Liver (tissue), 9 donors: ENCODE measurements around the gene HACL1. TPM values are rescaled to one million over a fixed set of nuclear protein-coding genes. Genes with fewer than 3 reads are reported as not detected.
"Not testable (repeated sequence)": the region's sequence is repeated elsewhere in the genome, so short reads cannot be mapped to it uniquely, and the experiment has no call there.

Experiments used
- DNase-seq: peaks from one replicate; pipeline ENCODE4 v3.0.0-alpha.2; 2017; ENCODE audit warnings: low spot score
- H3K27ac ChIP-seq, 2 donors: one replicate each; pipeline ENCODE4 v1.7.0; 2013; ENCODE audit warnings: inconsistent platforms in 2 of 2, low read length in 2 of 2, control low read depth in 1 of 2, low read depth in 1 of 2, mild to moderate bottlenecking in 1 of 2
- H3K27me3 ChIP-seq, 4 donors: one replicate each; pipeline versions ENCODE4 v1.6.1 to v1.7.0; 2013; ENCODE audit warnings: low read length in 3 of 4, inconsistent platforms in 1 of 4, mild to moderate bottlenecking in 1 of 4, moderate library complexity in 1 of 4; ENCODE audit not compliant: control insufficient read depth in 4 of 4, insufficient read depth in 4 of 4
- H3K36me3 ChIP-seq, 4 donors: one replicate each; pipeline versions ENCODE4 v1.6.1 to v1.7.0; 2013; ENCODE audit warnings: low read length in 3 of 4, mild to moderate bottlenecking in 3 of 4, low read depth in 1 of 4, moderate library complexity in 1 of 4; ENCODE audit not compliant: control insufficient read depth in 4 of 4, insufficient read depth in 3 of 4
- H3K4me1 ChIP-seq, 4 donors: one replicate each; pipeline versions ENCODE4 v1.6.1 to v1.7.0; 2013; ENCODE audit warnings: low read length in 3 of 4, mild to moderate bottlenecking in 3 of 4, moderate library complexity in 1 of 4; ENCODE audit not compliant: control insufficient read depth in 4 of 4, insufficient read depth in 4 of 4
- H3K4me3 ChIP-seq, 3 donors: one replicate each; pipeline versions ENCODE4 v1.6.1 to v1.7.0; 2013; ENCODE audit warnings: low read length in 3 of 3, control low read depth in 1 of 3, low read depth in 1 of 3, mild to moderate bottlenecking in 1 of 3
- H3K9ac ChIP-seq, 2 donors: one replicate each; pipeline ENCODE4 v1.7.0; 2013; ENCODE audit warnings: low read length in 2 of 2, mild to moderate bottlenecking in 2 of 2, moderate library complexity in 2 of 2, control low read depth in 1 of 2, low read depth in 1 of 2
- H3K9me3 ChIP-seq, 4 donors: one replicate each; pipeline versions ENCODE4 v1.6.1 to v1.7.0; 2013; ENCODE audit warnings: low read length in 3 of 4; ENCODE audit not compliant: control insufficient read depth in 4 of 4
- EGR1 ChIP-seq, 2 donors: IDR thresholded peaks; 2 replicates each; pipeline ENCODE4 v1.6.1; 2016 to 2018; ENCODE audit warnings: antibody characterized with exemption in 2 of 2, low read depth in 2 of 2
- FOXA1 ChIP-seq: IDR thresholded peaks from 2 replicates; pipeline ENCODE4 v1.6.1; 2016; ENCODE audit warnings: antibody characterized with exemption
- GABPA ChIP-seq, 2 donors: IDR thresholded peaks in 1 of 2; conservative IDR thresholded peaks in 1 of 2; 2 replicates each; pipeline ENCODE4 v1.6.1; 2016; ENCODE audit warnings: antibody characterized with exemption in 2 of 2, mild to moderate bottlenecking in 1 of 2, moderate library complexity in 1 of 2
- HNF4A ChIP-seq, 2 donors: conservative IDR thresholded peaks; 2 replicates each; pipeline ENCODE4 v1.6.1; 2016; ENCODE audit warnings: antibody characterized with exemption in 2 of 2, mild to moderate bottlenecking in 2 of 2
- HNF4G ChIP-seq: IDR thresholded peaks from 2 replicates; pipeline ENCODE4 v1.6.1; 2016; ENCODE audit warnings: antibody characterized with exemption
- JUND ChIP-seq, 2 donors: IDR thresholded peaks; 2 replicates each; pipeline ENCODE4 v1.6.1; 2016; ENCODE audit warnings: antibody characterized with exemption in 2 of 2
- RAD21 ChIP-seq, 2 donors: IDR thresholded peaks; 2 replicates each; pipeline ENCODE4 v1.6.1; 2016; ENCODE audit warnings: antibody characterized with exemption in 2 of 2, mild to moderate bottlenecking in 2 of 2
- RXRA ChIP-seq, 2 donors: IDR thresholded peaks; 2 replicates each; pipeline ENCODE4 v1.6.1; 2017 to 2018; ENCODE audit warnings: antibody characterized with exemption in 2 of 2, mild to moderate bottlenecking in 1 of 2
- SP1 ChIP-seq: IDR thresholded peaks from 2 replicates; pipeline ENCODE4 v1.6.1; 2018; ENCODE audit warnings: antibody characterized with exemption, mild to moderate bottlenecking
- ZBTB33 ChIP-seq: IDR thresholded peaks from 2 replicates; pipeline ENCODE4 v1.6.1; 2016; ENCODE audit warnings: antibody characterized with exemption
- WGBS: extraction: QIAGEN DNeasy Blood & Tissue Kit; methylation state at CpG from one replicate; pipeline ENCODE4 v1.1.7; 2013; 5-methylcytosine and 5-hydroxymethylcytosine counted together
- polyA plus RNA-seq, 2 donors: library from polyadenylated mRNA; stranded (reverse) in 1 of 2; unstranded in 1 of 2; fragments of 200-250 nt in 1 of 2; fragments of >200 nt in 1 of 2; fragmentation: Nextera tagmentation in 1 of 2; extraction: Ambion mirVana in 1 of 2; gene quantifications; one replicate each; pipeline versions ENCODE4 v1.2.1 to v1.2.3, GENCODE V29; 2013 to 2015
- total RNA-seq, 2 donors: library from RNA; depleted of rRNA; stranded (reverse); fragments of >200 nt; gene quantifications; one replicate each; pipeline ENCODE4 v1.2.3, GENCODE V29; 2014
- TF ChIP-seq, protein P1 (sequence below): IDR thresholded peaks from 2 replicates; pipeline ENCODE4 v1.6.1; 2016; ENCODE audit warnings: antibody characterized with exemption, mild to moderate bottlenecking
- donor health status: healthy.
- donor health status: healthy.
- donor health status: healthy.
- donor health status: healthy.
- donor health status: healthy.

The HACL1 gene
- total and polyA plus RNA-seq, 4 donors: 13.4 to 46.9 (median 32.2) TPM

- TF ChIP-seq HNF4A (conservative IDR thresholded peaks at IDR 0.05): peak; percentile 88
- peak in 1 of 2 donors; percentile 58 for TF ChIP-seq JUND (IDR thresholded peaks at IDR 0.05)
- TF ChIP-seq RXRA (IDR thresholded peaks at IDR 0.05): peak; percentile 76
- peak; percentile 82 for TF ChIP-seq SP1
- TF ChIP-seq, protein P1, sequence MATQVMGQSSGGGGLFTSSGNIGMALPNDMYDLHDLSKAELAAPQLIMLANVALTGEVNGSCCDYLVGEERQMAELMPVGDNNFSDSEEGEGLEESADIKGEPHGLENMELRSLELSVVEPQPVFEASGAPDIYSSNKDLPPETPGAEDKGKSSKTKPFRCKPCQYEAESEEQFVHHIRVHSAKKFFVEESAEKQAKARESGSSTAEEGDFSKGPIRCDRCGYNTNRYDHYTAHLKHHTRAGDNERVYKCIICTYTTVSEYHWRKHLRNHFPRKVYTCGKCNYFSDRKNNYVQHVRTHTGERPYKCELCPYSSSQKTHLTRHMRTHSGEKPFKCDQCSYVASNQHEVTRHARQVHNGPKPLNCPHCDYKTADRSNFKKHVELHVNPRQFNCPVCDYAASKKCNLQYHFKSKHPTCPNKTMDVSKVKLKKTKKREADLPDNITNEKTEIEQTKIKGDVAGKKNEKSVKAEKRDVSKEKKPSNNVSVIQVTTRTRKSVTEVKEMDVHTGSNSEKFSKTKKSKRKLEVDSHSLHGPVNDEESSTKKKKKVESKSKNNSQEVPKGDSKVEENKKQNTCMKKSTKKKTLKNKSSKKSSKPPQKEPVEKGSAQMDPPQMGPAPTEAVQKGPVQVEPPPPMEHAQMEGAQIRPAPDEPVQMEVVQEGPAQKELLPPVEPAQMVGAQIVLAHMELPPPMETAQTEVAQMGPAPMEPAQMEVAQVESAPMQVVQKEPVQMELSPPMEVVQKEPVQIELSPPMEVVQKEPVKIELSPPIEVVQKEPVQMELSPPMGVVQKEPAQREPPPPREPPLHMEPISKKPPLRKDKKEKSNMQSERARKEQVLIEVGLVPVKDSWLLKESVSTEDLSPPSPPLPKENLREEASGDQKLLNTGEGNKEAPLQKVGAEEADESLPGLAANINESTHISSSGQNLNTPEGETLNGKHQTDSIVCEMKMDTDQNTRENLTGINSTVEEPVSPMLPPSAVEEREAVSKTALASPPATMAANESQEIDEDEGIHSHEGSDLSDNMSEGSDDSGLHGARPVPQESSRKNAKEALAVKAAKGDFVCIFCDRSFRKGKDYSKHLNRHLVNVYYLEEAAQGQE: peak; percentile 27
- TF ChIP-seq HNF4G: peak; percentile 51
- peak in 1 of 2 donors; percentile 6 for TF ChIP-seq RAD21 (IDR thresholded peaks at IDR 0.05)
- H3K27ac ChIP-seq: peak overlapping the region in 1 of 2 donors; percentile 6
- not testable (repeated sequence) for H3K9me3 ChIP-seq, DNase-seq, H3K4me3 ChIP-seq, H3K9ac ChIP-seq, H3K27me3 ChIP-seq, H3K36me3 ChIP-seq
- H3K4me1 ChIP-seq: peaks cover 15 to 81% (median 70%) of the 10 kb centered on the region in 4 donors
- WGBS: 37% methylated on average over 1 of the region's 1 CpG
Observed at GRCh38 chr3:15604584-15604983, 3.2 kb upstream of the HACL1 start.

GRCh38 chr3:15602816-15603215 is 1.4 kb upstream of the HACL1 start:
- WGBS: 81% methylated on average over 3 of the region's 3 CpGs
- peak overlapping the region in 1 of 2 donors; percentile 90 for H3K27ac ChIP-seq
- not testable (repeated sequence) for H3K27me3 ChIP-seq, H3K36me3 ChIP-seq, H3K9ac ChIP-seq, DNase-seq, H3K9me3 ChIP-seq
- H3K4me1 ChIP-seq: peaks cover 15 to 77% (median 70%) of the 10 kb centered on the region in 4 donors
- peak overlapping the region in 1 of 3 donors; percentile 83 for H3K4me3 ChIP-seq

DNA sequence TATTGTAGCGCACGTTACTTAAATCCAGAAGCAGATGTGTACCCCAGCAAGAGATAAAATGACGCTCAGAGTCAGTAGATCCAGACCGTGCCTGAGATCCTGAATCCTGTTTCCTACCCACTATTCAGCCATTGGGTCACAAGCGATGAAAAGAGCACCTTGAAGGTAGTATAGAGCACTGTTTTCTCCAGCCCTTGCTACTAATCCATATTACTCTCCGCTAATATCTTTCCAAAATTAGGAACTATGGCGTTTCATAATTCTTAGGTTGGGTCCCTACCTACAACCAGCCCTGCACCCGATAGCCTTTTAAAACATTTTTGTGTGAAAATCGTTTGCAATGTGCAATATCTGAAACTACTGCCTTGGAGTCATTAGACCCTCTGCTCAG is 772 bp upstream of the HACL1 start:
- Histone ChIP-seq H3K27me3 (no peaks in the 10 kb centered on the region), H3K4me3 (peak overlapping the region; percentile 61 to 100 (median 83)), H3K36me3 (peaks cover 0 to 6% (median 4%) of the 10 kb centered on the region in 4 donors), H3K9ac (peak overlapping the region; percentile 72 to 88), H3K27ac (peak overlapping the region; percentile 73 to 90), H3K9me3 (no peaks in the 10 kb centered on the region), H3K4me1 (peaks cover 15 to 75% (median 66%) of the 10 kb centered on the region in 4 donors)
- TF ChIP-seq RXRA (IDR thresholded peaks at IDR 0.05): no peak
- no peak for TF ChIP-seq GABPA (IDR thresholded peaks at IDR 0.05 in 1 of 2, conservative IDR thresholded peaks at IDR 0.05 in 1 of 2)
- WGBS: 2% methylated on average over 9 of the region's 9 CpGs
- DNase-seq: no peak

GRCh38 chr3:15601046-15601398 is 347 bp downstream of the HACL1 start:
- no peaks in the 10 kb centered on the region for H3K9me3 ChIP-seq
- peaks cover 15 to 69% (median 55%) of the 10 kb centered on the region in 4 donors for H3K4me1 ChIP-seq
- H3K4me3 ChIP-seq: peak overlapping the region; percentile 61 to 100 (median 83)
- DNase-seq: no peak
- H3K27ac ChIP-seq: peak overlapping the region; percentile 68 to 73
- peak overlapping the region; percentile 55 to 66 for H3K9ac ChIP-seq
- WGBS: 1% methylated on average over 19 of the region's 19 CpGs
- no peaks in the 10 kb centered on the region for H3K27me3 ChIP-seq
- peaks cover 0 to 12% (median 4%) of the 10 kb centered on the region in 4 donors for H3K36me3 ChIP-seq
- TF ChIP-seq FOXA1 (no peak), HNF4A (conservative IDR thresholded peaks at IDR 0.05) (no peak), JUND (IDR thresholded peaks at IDR 0.05) (no peak), EGR1 (IDR thresholded peaks at IDR 0.05; ENCODE audit: low read depth in 2 of 2) (no peak), ZBTB33 (no peak), RXRA (IDR thresholded peaks at IDR 0.05) (no peak)
- TF ChIP-seq, protein P1: no peak
